Right ventricle myocardium superior (tissue), 1 donor: ENCODE measurements around the gene LRCOL1. TPM values are rescaled to one million over a fixed set of nuclear protein-coding genes. Genes with fewer than 3 reads are reported as not detected.

Experiments
- ATAC-seq: fragments of 200-7000 bp; cut with Tn5 transposase; one replicate; pipeline ENCODE4 v1.9.1; 2020; ENCODE audit warnings: mild to moderate bottlenecking; ENCODE audit not compliant: poor library complexity
- DNase-seq: peaks from one replicate; pipeline ENCODE4 v3.0.0-alpha.2; 2020
- intact Hi-C: fragments of 100-400 bp; cut with DNase I; formaldehyde crosslinking; loops from one replicate; pipeline ENCODE4 v1.11.2; 2022
- total RNA-seq: library from RNA; stranded (reverse); fragmentation: NEBNext Ultra II Directional; extraction: Animal tissue kit (Norgen Biotek cat#: 25700); gene quantifications from one replicate; pipeline ENCODE4 v1.2.1, GENCODE V29; 2021
- donor health status: DM: no; HTN: yes; CAD: no; lungs with severe emphysema.

The LRCOL1 gene
- total RNA-seq, 1 donor from 2014 or later: not detected

- intact Hi-C loops: no loop called here
- ATAC-seq (peak; percentile 47), DNase-seq (no peak)
Observed at GRCh38 chr12:132622437-132623071, 12.2 kb upstream of the LRCOL1 start.

DNA sequence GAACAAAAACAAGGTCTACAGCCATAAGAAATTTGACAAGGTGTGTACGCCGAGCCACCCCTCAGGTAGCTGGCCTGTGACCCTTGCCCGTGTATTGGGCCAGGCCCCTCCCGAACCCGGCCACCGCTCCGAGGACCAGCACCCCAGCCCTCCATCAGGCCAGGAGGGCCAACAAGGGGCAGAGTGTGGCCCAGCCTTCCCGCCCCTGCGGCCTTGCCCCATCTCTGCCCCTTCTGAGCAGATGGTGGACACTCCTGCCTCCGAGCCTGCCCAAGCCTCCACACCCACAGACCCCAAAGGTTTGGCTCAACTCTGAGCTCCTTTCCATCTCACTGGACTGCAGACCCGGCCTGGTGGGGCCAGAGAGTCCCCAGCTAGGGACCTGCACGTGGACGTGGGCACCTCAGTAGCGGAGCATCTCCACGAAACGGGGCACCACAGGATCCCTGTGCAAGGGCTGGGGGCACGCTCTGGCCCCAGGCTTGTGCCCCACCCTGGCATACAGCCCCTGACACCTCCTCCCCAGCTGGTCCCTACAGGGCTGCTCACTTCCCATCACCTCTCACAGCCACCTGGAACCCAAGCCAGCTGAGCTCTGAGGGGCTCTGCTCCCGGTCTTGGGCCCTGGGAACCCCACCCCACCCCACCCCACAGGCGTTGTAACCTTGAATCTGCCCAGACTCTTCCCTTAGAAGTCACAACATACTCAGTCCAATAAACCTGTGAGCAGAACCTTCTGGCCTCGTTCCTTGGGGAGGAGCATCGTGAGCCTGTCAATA, 11.5 kb upstream of the LRCOL1 start:
- DNase-seq (no peak), ATAC-seq (no peak)
- intact Hi-C loops: no loop called here

DNA sequence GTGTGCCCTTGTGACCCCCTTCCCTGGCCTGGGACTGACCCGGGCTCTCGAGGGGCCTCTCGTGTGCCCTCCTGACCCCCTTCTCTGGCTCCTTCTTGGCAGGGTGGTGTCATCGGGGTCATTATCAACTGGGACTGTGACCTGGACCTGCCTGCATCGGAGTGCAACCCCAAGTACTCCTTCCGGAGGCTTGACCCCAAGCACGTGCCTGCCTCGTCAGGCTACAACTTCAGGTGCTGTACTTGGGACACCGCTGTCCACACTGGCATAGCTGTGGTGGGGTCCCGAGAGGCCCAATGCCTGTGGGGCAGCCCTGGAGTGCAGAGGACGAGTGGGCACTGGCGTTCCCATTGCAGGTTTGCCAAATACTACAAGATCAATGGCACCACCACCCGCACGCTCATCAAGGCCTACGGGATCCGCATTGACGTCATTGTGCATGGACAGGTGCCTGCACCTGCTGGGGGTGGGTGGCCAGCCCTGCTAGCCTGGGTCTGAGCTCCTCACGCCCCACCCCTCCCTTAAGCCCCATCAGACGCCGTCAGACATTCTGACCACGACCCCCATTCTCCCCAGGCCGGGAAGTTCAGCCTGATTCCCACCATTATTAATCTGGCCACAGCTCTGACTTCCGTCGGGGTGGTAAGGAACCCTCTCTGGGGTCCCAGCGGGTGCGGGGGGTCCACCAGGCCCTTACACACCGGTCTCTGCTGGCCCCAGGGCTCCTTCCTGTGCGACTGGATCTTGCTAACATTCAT, 10.7 kb upstream of the LRCOL1 start:
- no peak for ATAC-seq
- intact Hi-C loops: no loop called here
- DNase-seq: no peak

- DNase-seq: no peak
- intact Hi-C loops: no loop called here
- ATAC-seq: no peak
Observed at GRCh38 chr12:132620113-132620898, 9.9 kb upstream of the LRCOL1 start.

- no peak for DNase-seq
- ATAC-seq: no peak
- intact Hi-C loops: no loop called here
Observed at GRCh38 chr12:132619386-132620112, 9.2 kb upstream of the LRCOL1 start.

GRCh38 chr12:132619071-132619385, 8.6 kb upstream of the LRCOL1 start:
- no peak for ATAC-seq
- no peak for DNase-seq
- intact Hi-C loops: no loop called here

DNA sequence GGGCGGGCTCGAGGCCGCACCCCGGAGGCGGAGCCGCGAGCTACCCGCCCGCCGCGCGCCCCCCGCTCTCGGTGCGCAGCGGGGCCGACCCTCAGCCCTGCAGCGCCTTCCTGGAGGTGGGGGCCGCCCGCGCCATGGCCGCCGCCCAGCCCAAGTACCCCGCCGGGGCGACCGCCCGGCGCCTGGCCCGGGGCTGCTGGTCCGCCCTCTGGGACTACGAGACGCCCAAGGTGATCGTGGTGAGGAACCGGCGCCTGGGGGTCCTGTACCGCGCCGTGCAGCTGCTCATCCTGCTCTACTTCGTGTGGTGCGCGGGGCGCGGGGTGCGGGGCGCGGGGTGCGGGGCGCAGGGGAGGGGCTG, 8.3 kb upstream of the LRCOL1 start, which contains the start of gene P2RX2:
Gene P2RX2 (plus strand): TSS at position 94 of the 361 bp plus-strand sequence. CDS start 41 bp downstream, at position 135.
- ATAC-seq (no peak), DNase-seq (no peak)
- intact Hi-C loops: no loop called here

DNA sequence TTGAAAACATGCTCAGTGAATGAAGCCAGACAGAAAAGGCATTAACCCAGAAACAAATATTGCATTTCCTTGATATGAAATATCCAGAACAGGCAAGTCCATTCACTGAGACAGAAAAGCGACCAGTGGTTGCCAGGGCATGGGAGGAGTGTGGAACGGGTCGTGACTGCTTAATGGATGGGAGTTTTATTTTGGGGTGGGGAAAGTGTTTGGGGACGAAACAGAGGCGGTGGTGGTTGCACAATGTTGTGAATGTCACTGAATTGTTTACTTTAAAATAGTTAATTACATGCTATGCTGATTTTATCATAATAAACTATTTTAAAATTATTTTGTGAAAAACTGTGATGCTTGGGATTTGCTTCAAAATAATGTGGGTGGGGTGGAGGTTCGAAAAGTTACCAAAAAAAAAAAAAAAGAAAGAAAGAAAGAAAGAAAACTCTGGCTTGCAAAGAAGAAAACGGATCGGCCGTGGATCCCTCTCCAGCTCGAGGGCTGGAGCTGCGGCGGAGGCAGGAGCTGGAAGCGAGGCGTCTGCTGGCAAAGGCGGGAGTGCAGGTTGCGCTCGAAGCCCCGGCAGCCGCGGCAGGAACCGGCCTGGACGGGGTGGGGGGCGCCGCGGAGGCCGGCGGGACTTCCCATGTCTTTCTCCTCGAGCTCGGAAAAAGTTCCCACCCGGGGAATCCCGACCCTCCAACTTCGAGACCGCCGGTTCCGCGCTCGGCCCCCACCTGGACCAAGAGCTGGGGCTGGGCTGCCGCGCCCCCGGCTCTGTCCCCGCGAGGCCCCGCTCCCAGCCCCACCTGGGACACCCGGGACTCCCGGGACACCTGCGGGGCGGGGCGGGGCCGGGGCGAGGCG, 7.7 kb upstream of the LRCOL1 start:
- DNase-seq (no peak), ATAC-seq (no peak)
- intact Hi-C loops: no loop called here

DNA sequence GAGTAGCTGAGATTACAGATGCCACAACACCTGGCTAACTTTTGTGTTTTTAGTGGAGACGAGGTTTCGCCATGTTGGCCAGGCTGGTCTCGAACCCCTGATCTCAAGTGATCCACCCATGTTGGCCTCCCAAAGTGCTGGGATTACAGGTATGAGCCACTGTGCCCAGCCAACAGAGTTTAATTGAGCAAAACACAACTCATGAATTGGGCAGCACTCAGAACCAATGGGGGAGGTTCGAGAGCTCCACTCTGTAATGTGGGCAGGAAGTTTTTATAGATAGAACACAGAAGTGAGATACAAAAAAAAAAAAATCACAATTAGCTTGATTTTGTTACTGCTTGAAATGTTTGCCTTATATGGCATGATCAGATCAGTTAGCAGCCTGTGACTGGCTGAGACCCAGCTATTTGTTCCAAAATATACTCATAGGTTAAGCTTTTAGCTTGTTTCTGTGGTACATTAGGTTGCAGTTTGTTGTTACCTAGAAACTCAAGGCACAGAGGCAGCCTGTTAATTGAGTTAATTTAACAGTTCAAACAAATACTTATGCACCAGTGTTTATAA, 6.8 kb upstream of the LRCOL1 start:
- ATAC-seq (no peak), DNase-seq (no peak)
- intact Hi-C loops: no loop called here

GRCh38 chr12:132615579-132616038, 5.2 kb upstream of the LRCOL1 start:
- intact Hi-C loops: loop anchor here (2.0 kb wide), 1 partner anchor 201 kb away; no protein-coding TSS in a partner anchor
- no peak for DNase-seq
- no peak for ATAC-seq

DNA sequence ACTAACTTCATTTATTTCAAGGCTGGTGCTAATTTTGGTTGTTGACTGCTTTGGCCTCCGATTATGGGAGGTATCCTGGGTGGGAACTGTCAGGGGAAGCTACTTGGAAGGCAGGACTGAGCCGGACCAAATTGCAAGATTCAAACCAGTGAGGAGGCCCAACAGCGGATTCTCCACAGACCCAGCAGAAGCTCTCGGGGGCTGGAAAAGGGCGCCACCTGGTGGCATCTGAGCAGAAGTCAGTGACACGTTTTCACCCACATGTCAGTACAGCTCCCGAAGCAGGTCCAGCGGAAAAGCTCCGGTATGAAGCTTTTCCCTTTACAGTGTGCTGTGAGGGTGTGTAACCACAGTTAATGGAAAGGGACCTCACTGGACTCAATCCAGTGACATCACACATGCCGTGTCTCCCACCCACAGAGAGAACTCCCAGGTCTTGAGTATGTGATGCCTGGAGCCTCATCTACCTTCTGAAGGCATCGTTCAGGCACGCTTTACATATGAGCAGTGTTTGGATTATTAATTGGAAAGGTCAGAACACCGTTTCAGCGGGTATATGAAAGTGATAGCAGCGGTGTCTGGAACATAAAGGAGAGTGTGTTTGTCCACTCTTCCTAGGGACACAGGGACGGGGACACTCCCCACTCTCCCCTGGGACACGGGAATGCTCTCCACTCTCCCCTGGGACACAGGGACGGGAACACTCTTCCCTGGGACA, 4.6 kb upstream of the LRCOL1 start:
- ATAC-seq: peak; percentile 96
- peak; percentile 87 for DNase-seq
- intact Hi-C loops: loop anchor here (2.0 kb wide), 1 partner anchor 200 kb away; no protein-coding TSS in a partner anchor

GRCh38 chr12:132614029-132614428, 3.6 kb upstream of the LRCOL1 start:
- intact Hi-C loops: loop anchor here (2.0 kb wide), 1 partner anchor 199 kb away; no protein-coding TSS in a partner anchor
- ATAC-seq (no peak), DNase-seq (no peak)

DNA sequence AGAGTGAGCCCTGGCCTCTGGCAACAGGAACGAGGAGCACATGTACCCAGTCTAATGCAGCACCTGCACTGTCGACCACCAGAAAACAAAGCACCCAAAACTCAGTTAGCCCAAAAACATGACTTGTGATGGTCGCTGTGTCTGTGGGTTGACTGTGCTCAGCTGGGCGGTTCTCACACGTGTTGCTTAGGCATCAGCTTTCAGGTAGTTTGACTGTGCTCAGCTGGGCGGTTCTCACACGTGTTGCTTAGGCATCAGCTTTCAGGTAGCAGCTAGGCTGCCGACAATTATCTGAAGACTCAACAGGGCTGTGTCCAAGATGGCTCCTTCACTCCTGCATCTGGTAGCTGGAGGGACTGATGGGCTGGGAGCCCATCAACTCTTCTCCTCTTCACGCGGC, 1.2 kb upstream of the LRCOL1 start:
- ATAC-seq (no peak), DNase-seq (no peak)
- intact Hi-C loops: no loop called here

- intact Hi-C loops: no loop called here
- no peak for DNase-seq
- no peak for ATAC-seq
Observed at GRCh38 chr12:132610866-132611602, 652 bp upstream of the LRCOL1 start.

GRCh38 chr12:132608231-132609171, 1.9 kb downstream of the LRCOL1 start:
- intact Hi-C loops: no loop called here
- DNase-seq: no peak
- no peak for ATAC-seq
